Measurements from ENCODE around the gene KCNA3.

GRCh38 chr1:110677526-110677925, 2.8 kb upstream of the KCNA3 start:
- TF ChIP-seq POLR2A (IDR thresholded peaks at IDR 0.05) (no peak), CTCF (IDR thresholded peaks at IDR 0.05) (no peak)
